Stimulated activated naive CD4-positive, alpha-beta T cell treated with Interleukin-2 at 50 U/mL for 16 hours (primary cell): ENCODE results near the gene RTN1.

ENCODE experiments used
- DNase-seq: peaks from one replicate; lab custom pipeline; 2025; lab: John Stamatoyannopoulos, UW

The RTN1 gene

DNA sequence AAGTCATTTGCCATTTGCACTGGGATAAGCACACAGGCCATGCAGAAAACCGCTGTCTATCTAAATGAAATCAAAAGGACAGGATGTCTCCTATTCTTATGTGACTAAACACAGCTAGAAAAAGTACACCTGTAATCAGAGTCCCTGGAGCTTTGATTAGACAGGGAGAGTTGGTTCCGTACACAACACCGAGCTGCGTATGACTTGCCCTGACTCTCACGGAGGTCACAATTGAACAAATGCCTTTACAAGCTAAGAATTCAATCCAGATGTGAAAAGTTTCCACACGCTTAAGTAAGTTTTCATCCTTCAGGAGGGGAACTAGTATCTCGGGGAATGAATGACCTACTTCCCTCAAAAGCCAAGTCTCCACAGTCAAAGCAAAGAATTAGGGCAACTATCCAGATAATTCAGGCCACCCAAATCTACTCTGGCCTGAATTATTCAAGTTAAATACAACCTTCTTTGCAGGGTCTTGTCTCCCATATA, 67.5 kb downstream of the RTN1 start:
- DNase-seq = no peak

DNA sequence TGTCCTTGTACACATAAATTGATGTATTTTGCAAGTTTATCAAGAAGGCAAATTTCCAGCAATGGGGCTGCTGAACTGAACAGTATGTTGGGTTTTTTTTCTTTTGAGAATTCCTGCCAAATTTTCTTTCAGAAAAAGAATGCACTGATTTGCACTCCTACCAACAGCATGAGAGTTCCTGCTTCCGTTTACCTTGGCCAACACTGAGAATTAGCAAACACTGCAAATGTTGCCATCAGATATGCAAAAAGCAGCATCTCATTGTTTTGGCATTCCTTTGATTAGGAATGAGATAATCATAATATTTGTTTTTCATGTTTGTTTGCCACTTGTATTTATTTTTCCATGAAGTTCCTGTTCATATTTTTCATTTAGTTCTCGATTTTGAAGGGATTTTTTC, 82.4 kb downstream of the RTN1 start:
- DNase-seq = no peak

DNA sequence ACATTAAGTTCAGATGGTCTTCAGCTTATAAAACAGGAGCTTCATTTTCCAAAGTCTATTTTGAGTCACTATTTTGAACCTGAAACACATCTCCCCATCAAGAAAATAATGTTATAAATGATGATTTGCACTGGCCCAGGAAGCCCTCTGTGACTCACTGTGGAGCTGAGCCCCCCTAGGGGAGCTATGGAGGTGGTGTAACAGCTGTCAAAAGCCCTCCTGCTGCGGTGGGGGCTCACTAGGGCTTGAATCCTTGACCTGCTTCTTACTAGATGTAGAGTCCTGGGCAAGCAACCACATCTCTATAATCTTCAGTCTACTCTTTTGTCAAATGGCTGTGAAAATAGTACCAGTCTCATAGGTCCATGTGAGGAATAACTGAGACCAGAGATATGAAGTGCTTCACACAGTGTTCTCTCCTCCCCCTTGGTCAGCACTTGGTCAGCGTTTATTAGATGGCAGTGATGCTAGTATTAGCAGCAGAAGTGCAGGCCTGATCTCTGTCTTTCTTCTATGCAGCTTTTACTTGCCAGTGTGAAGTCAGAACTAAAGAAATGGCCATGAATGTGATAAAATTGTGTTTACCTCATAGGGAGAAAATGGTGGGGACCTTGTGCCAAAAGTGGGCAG, 83.4 kb downstream of the RTN1 start:
- no peak for DNase-seq

DNA sequence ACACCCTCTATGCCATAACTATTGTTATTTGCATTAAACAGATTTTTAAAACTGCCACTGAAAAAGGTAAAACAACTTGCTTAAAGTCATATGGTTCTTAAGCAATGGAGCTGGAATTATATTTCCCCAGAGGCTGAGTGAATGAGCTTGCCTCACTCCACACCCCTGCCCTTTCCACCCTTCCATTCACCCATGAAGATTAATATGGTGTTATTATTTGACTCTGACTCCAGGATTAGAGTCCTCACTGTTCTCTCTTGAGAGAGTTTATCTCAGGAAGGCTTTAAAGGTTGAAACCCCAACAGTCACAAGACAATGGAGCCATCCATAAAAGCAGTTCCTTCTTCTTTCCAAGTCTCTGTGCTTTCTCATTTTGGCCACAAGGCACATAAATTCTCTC, 84.9 kb downstream of the RTN1 start:
- DNase-seq = no peak

DNA sequence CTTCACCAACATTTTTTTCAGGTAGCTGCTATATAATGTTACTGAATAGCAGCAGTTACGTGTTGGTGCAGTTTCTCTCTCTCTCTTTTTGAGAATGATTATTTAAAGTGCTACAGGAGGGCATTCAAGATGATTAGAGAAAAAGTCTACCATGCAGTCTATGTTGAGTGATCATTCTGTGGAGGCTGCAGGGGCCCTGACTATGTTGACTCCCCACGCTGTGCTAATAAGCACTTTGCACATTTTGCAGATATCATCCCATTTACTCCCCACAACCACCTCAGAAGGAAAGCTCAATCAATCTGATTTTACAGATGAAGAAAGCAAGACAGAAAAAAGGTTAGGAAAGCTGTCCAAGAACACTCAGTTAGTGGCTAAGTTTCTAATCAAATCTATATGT, 87.8 kb downstream of the RTN1 start:
- DNase-seq = no peak

DNA sequence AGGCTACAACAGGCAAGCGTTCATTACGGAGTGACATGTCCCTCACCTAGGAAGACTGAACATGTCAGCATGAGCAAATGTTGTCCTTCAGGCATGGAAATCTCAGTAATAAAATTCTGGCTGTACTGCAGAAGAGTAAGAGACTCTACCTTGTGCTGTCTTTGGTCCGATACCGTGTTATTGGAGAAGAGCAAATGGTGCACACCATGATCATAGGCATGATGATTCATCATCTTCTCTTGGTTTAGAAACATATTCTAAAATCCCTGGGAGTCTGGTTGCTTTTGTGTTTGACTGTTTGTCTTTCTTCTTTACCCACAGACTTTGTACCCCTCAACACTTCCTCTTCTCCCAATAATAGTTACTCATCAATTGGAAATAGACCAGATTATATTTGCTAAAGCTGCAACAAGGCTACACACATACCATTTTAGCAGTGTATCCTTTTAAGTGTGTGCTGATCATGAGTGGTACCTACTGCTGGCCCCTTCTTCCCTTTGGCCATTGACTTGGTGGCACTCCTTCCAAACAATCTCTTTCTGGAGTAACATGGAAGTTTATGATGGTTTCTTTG, 93.5 kb downstream of the RTN1 start:
- DNase-seq = no peak

DNA sequence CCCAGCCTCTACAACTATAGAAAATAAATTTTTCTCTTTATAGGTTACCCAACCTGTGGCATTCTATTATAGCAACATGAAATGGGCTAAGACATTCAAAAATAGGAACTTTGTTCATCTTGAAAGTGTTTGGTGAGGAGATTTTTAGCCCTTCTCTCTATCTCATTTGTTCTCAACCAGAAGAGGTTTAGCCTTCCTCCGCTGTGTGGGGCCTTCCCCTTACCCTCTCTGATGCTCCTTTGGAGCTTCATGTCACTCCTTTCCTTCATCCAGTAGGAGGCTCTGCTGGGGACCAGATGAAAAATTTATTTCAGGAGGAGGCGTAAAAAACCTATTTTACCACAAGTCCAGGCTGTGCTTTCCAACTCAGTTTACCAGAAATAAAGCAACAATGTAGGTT, 94.1 kb downstream of the RTN1 start:
- no peak for DNase-seq

DNA sequence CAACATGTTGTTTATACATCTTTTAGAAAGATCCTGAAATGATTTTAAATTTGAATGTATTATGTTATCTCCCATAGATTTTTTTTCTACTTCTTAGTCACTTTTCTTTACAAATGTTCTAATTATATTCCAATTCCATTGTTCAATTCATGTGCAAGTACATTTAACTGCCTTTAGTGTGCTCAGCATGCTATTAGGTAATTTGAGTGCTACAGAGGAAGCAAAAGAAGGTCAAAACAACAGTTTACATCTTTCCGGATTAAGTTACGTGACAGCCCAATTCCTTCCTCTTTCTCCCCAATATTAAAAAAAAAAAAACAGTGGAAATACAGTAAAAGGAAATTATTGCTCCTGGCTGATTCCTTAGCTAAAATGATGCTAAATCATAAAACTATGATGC, 98.3 kb downstream of the RTN1 start:
- DNase-seq = no peak

DNA sequence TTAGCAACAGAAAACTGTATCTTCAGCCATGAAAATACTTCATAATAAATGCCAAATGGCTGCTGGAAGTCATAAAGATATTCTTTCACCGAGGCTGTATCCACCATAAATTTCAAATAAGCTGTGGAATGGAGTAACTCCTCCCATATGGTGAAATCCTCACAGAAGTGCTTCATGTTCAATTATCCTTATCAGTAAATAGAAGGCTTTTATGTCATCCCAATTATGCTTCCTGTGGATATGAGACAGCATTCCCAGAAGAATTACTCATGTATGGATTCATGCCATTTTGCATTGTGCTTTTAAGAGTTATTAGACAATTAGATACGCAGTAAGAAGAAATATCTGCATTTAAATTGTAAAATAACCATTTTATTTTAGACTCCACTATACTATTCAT, 99.0 kb downstream of the RTN1 start:
- no peak for DNase-seq

DNA sequence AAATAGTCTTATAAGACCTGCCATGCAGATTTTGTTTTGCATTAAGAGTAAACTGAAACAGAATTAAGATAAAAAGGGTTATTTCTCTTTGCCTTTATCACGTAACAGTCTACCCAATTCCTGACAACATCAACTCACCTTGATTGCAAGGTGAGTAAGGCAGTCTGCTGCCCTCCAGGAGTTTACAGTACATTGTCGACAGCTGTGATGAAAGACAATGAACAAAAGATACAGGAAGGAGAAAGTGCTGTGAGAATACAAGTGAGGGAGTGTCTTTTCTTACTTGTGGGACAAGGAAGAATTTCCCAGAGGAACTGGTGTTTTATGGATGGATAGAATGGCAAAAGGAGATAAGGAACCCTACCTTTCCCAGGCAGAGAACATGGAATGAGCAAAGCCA, 101.0 kb downstream of the RTN1 start:
- no peak for DNase-seq

DNA sequence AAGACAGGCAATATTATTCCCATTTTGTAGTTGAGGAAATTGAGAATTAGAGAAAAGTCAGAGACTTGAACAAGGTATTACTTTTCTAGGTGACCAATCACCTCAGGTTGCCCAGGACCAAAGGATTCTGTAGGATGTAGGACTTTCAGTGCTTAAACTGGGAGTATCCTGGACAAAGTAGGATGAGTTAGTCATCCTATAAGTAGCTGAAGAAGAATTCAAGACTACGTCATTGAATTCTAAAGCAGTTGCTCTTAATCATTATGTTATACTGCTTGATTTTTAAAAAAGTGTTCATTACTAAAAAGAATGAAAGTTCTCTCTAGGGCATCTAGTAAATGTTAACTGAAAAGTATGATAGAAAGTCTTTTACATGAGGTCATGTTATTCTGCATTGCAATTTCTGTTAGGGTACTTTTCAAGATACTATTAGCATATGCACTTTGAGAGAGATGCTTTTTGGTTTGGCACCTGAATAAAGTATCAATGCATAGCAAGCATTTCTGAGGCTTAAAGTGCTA, 101.7 kb downstream of the RTN1 start:
- no peak for DNase-seq

DNA sequence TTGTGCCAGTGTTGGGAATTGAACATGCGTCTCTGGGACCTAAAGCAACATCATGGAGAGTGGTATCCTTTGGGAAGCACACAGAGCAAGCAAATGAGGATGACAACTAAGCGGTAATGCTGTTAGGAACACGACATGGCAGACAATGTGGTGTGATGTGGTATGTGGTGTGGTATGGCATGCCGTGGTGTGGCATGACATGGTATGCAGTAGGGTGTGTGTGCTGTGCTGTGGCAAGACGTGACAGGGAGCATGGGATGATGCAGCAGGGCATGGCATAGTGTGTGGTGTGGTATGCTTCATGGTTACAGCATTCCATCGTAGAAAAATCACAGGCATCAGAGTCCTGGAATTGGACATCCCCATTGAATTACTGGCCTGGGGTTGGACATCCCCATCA, 108.7 kb downstream of the RTN1 start:
- DNase-seq = no peak

DNA sequence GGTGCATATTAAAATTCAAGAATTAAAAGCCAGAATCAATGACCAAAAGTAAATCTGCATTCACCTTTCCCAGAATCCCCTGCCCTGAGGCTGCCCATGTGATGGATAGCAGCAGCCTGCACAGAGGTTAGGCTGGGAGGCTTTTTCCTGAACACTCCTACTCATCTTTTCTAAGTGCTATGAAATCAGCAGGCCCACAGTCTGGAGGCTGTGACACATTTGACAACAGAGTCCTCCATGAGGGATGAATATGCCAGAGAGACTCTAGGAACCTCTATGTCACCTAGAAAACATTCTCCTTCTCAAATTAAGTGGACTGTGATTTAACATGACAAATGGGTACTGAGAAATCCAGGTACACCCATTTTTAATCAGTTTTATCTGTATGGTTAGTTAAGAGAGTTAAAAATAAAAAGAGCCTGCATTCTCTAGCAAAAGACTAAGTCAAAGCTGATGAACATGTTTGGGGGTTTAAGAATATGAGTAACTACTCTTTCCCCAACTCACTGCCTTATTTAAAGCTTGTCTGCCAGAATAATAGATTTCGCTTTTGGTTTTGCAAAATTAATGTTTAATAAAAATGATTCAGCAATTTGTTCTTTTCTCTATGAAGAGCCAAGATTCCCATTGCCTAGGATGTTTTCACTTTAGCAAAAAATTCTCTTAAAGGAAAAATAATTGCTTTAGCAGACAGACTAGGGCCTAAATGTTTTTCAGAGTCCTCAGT, 115.0 kb downstream of the RTN1 start:
- DNase-seq = no peak

DNA sequence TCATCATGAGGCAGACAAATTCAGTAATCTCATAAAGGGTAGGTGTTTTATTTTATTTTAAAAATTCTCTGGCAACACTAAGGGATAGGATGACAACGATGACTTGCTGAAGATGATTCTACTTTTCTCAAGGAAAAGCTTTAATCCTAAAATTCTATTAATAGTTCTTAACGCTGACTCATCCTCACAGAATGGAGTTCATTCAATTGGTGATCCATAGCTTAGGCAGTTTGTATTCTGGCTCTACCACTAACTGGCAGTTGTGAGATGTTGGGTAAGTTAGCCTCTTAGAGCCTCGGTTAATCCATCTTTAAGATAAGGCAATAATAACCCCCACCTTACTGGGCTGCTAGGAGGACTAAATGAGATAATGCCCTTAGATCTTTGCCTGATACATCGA, 116.3 kb downstream of the RTN1 start:
- no peak for DNase-seq

DNA sequence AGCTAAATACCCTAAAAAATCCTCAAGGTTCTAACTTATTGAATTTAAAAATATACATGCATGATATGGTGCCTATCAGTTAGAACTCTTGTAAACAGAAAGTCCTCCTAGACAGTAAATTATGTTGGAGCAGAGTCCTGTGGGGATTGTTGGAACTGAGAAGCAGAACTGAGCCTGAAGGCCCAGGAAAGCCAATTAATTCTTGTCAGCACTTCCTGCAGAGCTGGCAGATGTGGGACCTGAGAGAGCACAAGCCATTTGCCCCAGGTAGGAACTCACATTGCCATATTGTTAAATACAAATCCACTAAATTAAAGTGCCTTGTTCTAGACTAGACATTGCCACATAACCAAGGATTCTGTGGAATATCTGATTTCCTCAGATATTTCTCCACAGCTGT, 117.1 kb downstream of the RTN1 start:
- no peak for DNase-seq

DNA sequence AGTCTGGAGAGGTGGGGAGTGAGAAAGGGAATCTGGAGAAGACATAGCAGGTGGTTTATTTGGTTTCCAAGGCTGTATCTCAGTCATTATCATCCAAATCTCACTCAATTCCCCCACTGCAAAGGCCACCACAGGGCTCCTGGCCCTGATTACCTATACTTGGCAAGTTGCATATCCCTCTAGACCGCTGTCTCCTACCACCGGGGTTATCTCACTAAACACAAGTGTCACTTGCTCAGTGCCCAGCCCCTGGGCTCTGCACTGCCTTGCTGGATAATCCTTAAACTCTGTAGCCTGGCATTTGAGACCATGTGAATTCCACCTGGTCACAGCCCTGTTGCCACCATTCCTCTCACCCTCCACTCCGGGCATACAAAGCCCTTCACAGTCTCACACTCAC, 119.0 kb downstream of the RTN1 start:
- no peak for DNase-seq

DNA sequence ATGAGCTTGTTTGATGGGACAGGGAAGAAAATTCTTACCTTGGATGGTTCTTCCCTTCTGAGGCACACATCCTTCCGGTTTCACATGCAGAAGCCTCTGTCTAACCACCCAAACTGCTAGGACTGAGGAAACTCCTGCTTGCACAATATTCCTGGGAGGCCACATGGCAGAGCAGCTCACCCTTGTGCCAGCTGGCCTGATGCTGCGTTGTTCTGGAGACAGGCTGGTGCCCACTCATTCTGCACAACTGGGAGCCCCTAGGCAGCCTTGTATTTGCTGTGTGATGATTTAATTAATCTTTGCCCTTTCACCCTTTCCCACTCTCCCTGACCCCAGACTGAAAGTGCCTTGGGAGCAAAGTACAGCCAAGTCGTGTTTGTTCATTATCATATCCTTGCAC, 130.8 kb downstream of the RTN1 start:
- DNase-seq = no peak

DNA sequence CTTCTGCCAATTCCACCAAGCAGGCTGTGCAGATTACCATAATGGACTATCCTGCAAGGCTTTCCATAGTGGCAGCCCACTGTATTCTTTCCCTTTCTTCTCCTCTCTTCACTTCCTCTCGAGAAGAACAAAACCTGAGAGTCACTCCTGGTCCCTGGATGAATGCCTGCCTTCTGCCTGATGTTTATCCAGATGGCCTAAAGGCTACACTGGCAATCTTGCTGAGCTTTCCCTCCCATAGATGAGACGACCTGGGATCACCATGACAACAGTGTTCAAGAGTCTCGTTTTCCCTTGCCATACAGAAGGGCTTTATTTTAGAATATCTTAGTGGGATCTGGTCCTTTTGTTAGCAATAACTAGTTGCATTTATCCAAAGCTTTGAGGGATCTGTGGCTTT, 142.3 kb downstream of the RTN1 start:
- no peak for DNase-seq

DNA sequence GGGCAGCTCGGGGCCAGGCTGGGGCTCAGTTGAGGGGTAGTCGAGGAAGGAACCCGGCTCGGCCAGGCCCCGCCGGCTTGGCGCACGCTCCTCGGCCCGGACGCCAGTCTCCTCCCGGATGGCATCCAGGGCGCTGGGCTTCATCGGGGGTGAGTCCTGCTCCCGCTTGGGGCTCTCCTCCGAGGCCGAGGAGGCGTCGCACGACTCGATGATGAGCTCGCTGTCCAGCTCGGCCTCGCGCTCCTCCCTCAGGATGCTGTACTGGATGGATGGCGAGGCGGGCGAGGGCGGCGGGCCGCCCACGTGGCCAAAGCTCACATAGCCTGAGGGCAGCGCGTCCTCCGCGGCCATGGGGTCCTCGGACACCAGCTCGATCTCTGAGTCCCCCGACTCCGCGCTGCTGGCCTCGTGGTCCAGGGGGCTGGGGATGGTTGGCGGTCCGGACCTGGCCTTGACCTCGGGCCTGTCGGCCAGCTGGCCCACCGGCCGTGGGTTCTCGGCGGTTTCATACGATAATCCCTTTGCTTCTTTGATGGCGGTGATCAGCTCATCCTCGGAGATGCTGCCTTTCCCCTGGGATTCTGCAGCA, 143.4 kb downstream of the RTN1 start:
- DNase-seq = no peak

DNA sequence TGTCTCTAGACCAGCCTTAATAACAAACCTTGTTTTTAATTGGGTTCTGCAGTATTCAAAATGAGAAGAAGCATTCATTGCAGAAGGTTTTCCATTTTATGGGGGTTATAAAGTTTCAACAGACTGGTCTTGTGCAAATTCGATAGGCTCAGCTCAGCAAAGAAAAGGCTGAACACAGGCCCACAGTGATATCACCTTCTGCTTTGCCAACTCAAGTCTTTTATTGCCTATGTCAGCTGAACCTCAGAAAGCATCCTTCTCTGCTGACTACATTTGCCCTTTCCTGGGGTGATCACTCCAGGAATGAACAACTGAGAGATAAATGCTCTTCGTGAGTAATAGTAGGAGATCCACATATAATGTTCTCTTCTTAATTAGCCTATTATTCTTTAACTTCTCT, 159.5 kb downstream of the RTN1 start:
- DNase-seq = no peak

DNA sequence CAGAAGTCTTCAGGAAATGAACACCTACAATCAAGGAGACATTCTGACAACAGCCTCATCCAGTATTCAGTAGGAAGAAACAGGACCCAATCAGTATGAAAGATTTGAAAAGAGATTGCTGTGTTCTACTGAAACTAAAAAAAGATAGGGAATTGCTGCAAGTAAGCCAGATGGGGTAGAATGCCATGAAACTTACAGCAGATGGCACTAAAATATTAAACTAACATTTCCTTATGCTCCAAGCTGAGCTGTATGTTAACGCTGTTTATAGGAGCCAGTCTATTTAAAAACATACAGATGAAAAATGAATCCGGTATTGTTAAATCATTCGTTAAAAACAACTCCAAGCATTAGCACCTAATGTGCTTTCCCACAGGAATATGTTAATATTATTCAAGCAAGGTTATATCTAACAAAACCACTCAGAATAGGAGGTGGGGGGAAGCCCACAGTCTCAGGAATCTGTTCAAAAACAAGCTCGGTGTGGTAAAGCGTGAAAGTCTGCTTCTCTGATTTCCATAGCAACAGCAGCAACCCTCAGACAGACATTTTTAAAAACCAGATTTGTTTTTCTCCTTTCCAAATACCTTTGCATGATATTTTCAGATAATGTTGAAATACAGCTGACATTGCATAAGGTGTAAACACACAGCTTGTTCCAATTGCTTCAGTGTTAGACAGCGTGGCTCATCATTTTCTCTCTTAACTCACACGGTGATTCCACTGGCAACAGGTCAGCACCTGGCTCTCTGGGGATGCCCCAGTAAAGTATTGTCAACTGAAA, 162.6 kb downstream of the RTN1 start:
- DNase-seq = no peak

DNA sequence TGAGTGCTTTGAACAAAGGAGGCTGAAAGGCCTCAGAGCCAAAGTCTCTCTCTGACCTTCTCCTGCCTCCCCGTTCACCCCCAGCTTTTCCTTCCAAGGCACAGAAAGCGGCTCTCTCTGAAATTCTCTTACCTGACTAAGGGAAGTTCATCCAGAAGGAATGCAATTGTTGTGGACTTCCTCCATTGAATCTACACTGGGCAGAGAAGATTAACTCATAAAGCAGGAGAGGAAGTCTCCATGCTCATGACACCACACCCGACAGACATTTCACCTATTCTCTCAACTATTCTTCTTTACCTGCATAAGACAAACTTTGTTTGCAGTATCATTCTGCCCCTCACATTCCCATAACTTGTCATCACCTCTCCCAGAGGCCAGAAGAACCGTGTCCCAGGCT, 164.7 kb downstream of the RTN1 start:
- DNase-seq = no peak
